ENCODE measurements around the gene SUMO1. TPM values are rescaled to one million over a fixed set of nuclear protein-coding genes. Genes with fewer than 3 reads are reported as not detected.

SUMO1 gene
- total and polyA plus RNA-seq, 2 of the 4 experiments (the other 2 are of a cell fraction) = 72.3 to 90.0 TPM

DNA sequence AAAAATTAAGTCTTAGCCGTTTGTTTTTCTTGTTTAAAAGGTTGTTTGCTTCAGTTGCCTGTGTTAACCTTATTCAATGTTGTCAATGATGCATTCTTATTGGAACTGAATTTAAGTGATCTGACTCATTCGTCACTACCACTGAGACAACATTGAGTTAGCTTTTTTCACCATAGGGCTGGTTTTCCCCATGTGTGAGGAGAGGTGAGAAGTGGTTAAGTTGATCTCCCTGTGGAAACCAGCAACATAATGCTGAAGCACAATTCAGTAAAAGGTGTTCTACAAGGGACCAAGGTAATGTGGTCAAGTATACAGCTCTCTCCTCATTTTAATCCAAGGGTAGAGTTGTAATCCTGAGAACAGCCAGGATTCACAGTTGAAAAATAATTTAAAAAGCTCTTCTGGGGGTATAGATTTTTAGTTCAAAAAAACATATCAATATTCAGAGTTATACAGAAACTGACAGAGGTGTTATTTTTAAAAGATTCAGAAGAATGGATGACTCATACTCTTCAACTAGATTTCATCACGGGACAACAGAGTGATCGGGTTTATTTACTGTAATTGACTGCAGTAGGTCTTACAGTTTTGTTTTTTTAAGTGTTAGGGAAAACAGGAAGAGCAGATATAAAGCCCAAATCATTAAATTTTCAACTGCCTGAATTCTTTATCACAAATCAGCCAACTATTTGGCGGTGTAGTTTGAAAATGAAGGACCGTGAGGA lies 39.8 kb upstream of the SUMO1 start:
- WGBS, 2 experiments (ENCODE audit: extremely low coverage in 2 of 2, insufficient read length in 1 of 2) = no CpG with 5 or more reads among the region's 6 CpGs
- DNase-seq (peak; percentile 66), ATAC-seq (ENCODE audit: low read depth) (peak; percentile 15)
- peak overlapping the region; percentile 24; the same call in 1 of the 2 replicates for H2AK5ac ChIP-seq (ENCODE audit: low read depth, low read length)
- H4K91ac ChIP-seq (ENCODE audit: insufficient read depth, low read depth, low read length) = no peak overlapping the region
- peak overlapping the region; percentile 81; the same call in 1 of the 2 replicates for H2BK20ac ChIP-seq (ENCODE audit: low read depth, low read length)
- peaks cover 23 to 55% of the 10 kb centered on the region in 2 experiments for H3K79me1 ChIP-seq (ENCODE audit: low read depth in 1 of 2, low read length in 2 of 2)
- peak overlapping the region; percentile 4; the same call in 1 of the 2 replicates for H3K4ac ChIP-seq (ENCODE audit: low read depth, low read length)
- no peaks in the 10 kb centered on the region for H3K9me3 ChIP-seq (ENCODE audit: control insufficient read depth, insufficient read depth, low read length)
- no peak overlapping the region for H3K27ac ChIP-seq (ENCODE audit: insufficient read depth, low read length)
- dilution Hi-C loops (cut with HindIII; ENCODE audit: low sequenced_read_pairs, unreplicated experiment) (no loop called here), intact Hi-C loops (cut with micrococcal nuclease) (loop anchor here (2.0 kb wide), 1 partner anchor 99 kb away; the partner anchor contains the start of gene BMPR2), in situ Hi-C loops (cut with MboI; ENCODE audit: low sequenced_read_pairs) (no loop called here)
- H3K27me3 ChIP-seq (ENCODE audit: control insufficient read depth, insufficient read depth, low read length) = no peaks in the 10 kb centered on the region
- no peak overlapping the region for H4K5ac ChIP-seq (ENCODE audit: low read depth, low read length)
- no peak overlapping the region for H3K9ac ChIP-seq (ENCODE audit: low read depth, low read length)
- H3K4me1 ChIP-seq (ENCODE audit: control insufficient read depth, insufficient read depth, low read length) = peaks cover 4% of the 10 kb centered on the region
- H3K23ac ChIP-seq (ENCODE audit: low read depth, low read length) = peak overlapping the region; percentile 51; the same call in 1 of the 2 replicates
- 0 out of 2 replicates have a peak, but pooled peaks cover 2% of the 10 kb centered on the region for H3K9me1 ChIP-seq (ENCODE audit: insufficient read depth, low read length)
- BruUV-seq (replicated peaks) = no TSS peak
- H3K4me2 ChIP-seq (ENCODE audit: low read depth, low read length) = peak overlapping the region; percentile 42; the same call in 1 of the 2 replicates
- no peak overlapping the region for H2AFZ ChIP-seq (replicated peaks; ENCODE audit: low read length, poor library complexity)
- H2AK9ac ChIP-seq (replicated peaks; ENCODE audit: low read depth, low read length, poor library complexity) = no peak overlapping the region
- no peak overlapping the region for H4K8ac ChIP-seq (ENCODE audit: low read depth in 2 of 2, low read length in 2 of 2)
- H3K18ac ChIP-seq (ENCODE audit: low read depth, low read length) = no peak overlapping the region
- CTCF ChIA-PET = interaction anchor here (0.6 to 1.1 kb wide), 6 partner anchors 165 to 435 kb away, joined by 3 to 7 read pairs (median 3); no protein-coding TSS in a partner anchor
- H3K56ac ChIP-seq (ENCODE audit: extremely low read depth, insufficient read depth, low read length) = no peak overlapping the region
- peak overlapping the region; percentile 78 for H2BK5ac ChIP-seq (ENCODE audit: low read depth, low read length, poor library complexity, severe bottlenecking)
- no peak for TF ChIP-seq RAD21 (IDR thresholded peaks at IDR 0.05; ENCODE audit: low read length)
- no peak for TF ChIP-seq RFX5 (IDR thresholded peaks at IDR 0.05; ENCODE audit: low read depth, low read length)
- peak; percentile 83 for TF ChIP-seq FOS (IDR thresholded peaks at IDR 0.05; ENCODE audit: low read depth, low read length)
- TF ChIP-seq BHLHE40 (IDR thresholded peaks at IDR 0.05; ENCODE audit: low read depth, low read length) = peak; percentile 66; the same call in 1 of the 2 replicates
- peak; percentile 39; the same call in 1 of the 2 replicates for TF ChIP-seq CEBPB (IDR thresholded peaks at IDR 0.05; ENCODE audit: low read depth, low read length)
- no peak overlapping the region for H3K4me3 ChIP-seq (ENCODE audit: insufficient read depth, low read depth, low read length)
- H3K14ac ChIP-seq (replicated peaks; ENCODE audit: low read depth, low read length) = no peak overlapping the region
- H4K20me1 ChIP-seq (ENCODE audit: insufficient read depth, low read length) = peaks cover 51% of the 10 kb centered on the region
- no peak overlapping the region for H2BK120ac ChIP-seq (ENCODE audit: low read depth, low read length)
- H3K36me3 ChIP-seq (ENCODE audit: control insufficient read depth, insufficient read depth, low read length) = peaks cover 25% of the 10 kb centered on the region
- POLR2A ChIA-PET (ENCODE audit: unreplicated experiment) = interaction anchor here (0.5 kb wide), 1 partner anchor 95 kb away, joined by 8 read pairs; no protein-coding TSS in a partner anchor
- no peak overlapping the region for H2BK15ac ChIP-seq (ENCODE audit: low read depth, low read length)

Measured in IMR-90 (cell line).